ENCODE measurements around the gene ERC2. TPM values are rescaled to one million over a fixed set of nuclear protein-coding genes. Genes with fewer than 3 reads are reported as not detected.

ERC2 gene
- total and polyA plus RNA-seq, 7 experiments from 2014 or later, result not detected

- H3K27me3 Mint-ChIP-seq, result peaks cover 59 to 83% (median 81%) of the 10 kb centered on the region in 5 donors
- H3K4me3 Mint-ChIP-seq, result peak overlapping the region; percentile 58 to 77 (median 67)
- H3K36me3 Mint-ChIP-seq, result peaks cover 0 to 9% (median 0%) of the 10 kb centered on the region in 5 donors
- peaks cover 0 to 30% (median 1%) of the 10 kb centered on the region in 11 donors for H3K9me3 Mint-ChIP-seq
- Histone ChIP-seq H3K36me3 (ENCODE audit: control insufficient read depth in 2 of 3, insufficient read depth in 3 of 3, low read length in 3 of 3) (no peaks in the 10 kb centered on the region), H3K27ac (ENCODE audit: low read depth, low read length) (no peak overlapping the region), H3K27me3 (ENCODE audit: control insufficient read depth in 2 of 2, insufficient read depth in 2 of 2, low read length in 2 of 2) (peaks cover 0 to 14% of the 10 kb centered on the region in 2 donors), H3K4me1 (ENCODE audit: control insufficient read depth in 2 of 2, insufficient read depth in 2 of 2, low read length in 2 of 2) (no peaks in the 10 kb centered on the region), H3K9me3 (ENCODE audit: control insufficient read depth in 2 of 3, low read length in 3 of 3) (no peaks in the 10 kb centered on the region), H3K4me3 (ENCODE audit: low read length) (no peak overlapping the region)
- POLR2A ChIA-PET, result no interaction called here
- H3K27ac Mint-ChIP-seq, result no peak overlapping the region
- DNase-seq (peak in 6 of 9 donors; percentile 5 to 39 (median 9)), ATAC-seq (no peak)
- CTCF ChIA-PET, result no interaction called here
- H3K4me1 Mint-ChIP-seq, result peaks cover 0 to 19% (median 12%) of the 10 kb centered on the region in 7 donors
- intact Hi-C loops (cut with micrococcal nuclease), result no loop called here
These were observed 1.2 kb downstream of the ERC2 start for GRCh38 chr3:56467108-56467507.

GRCh38 chr3:56459719-56460118 is 8.5 kb downstream of the ERC2 start:
- intact Hi-C loops (cut with micrococcal nuclease), result no loop called here
- no peaks in the 10 kb centered on the region for H3K36me3 Mint-ChIP-seq
- H3K4me1 Mint-ChIP-seq, result no peaks in the 10 kb centered on the region
- no peaks in the 10 kb centered on the region for H3K4me1 ChIP-seq (ENCODE audit: control insufficient read depth in 2 of 2, insufficient read depth in 2 of 2, low read length in 2 of 2)
- CTCF ChIA-PET, result no interaction called here
- no peaks in the 10 kb centered on the region for H3K36me3 ChIP-seq (ENCODE audit: control insufficient read depth in 2 of 3, insufficient read depth in 3 of 3, low read length in 3 of 3)
- peaks cover 0 to 11% (median 2%) of the 10 kb centered on the region in 11 donors for H3K9me3 Mint-ChIP-seq
- no peak overlapping the region for H3K27ac ChIP-seq (ENCODE audit: low read depth, low read length)
- H3K9me3 ChIP-seq (ENCODE audit: control insufficient read depth in 2 of 3, low read length in 3 of 3), result no peaks in the 10 kb centered on the region
- H3K27me3 ChIP-seq (ENCODE audit: control insufficient read depth in 2 of 2, insufficient read depth in 2 of 2, low read length in 2 of 2), result no peaks in the 10 kb centered on the region
- POLR2A ChIA-PET, result no interaction called here
- no peak overlapping the region for H3K4me3 Mint-ChIP-seq
- no peak overlapping the region for H3K4me3 ChIP-seq (ENCODE audit: low read length)
- ATAC-seq (no peak), DNase-seq (no peak)
- H3K27me3 Mint-ChIP-seq, result peaks cover 20 to 72% (median 51%) of the 10 kb centered on the region in 5 donors
- H3K27ac Mint-ChIP-seq, result no peak overlapping the region

GRCh38 chr3:56459104-56459496 is 9.2 kb downstream of the ERC2 start:
- H3K27ac ChIP-seq (ENCODE audit: low read depth, low read length), result no peak overlapping the region
- no peak overlapping the region for H3K4me3 Mint-ChIP-seq
- H3K4me3 ChIP-seq (ENCODE audit: low read length), result no peak overlapping the region
- H3K9me3 Mint-ChIP-seq, result peaks cover 0 to 11% (median under 1%) of the 10 kb centered on the region in 11 donors
- DNase-seq, result no peak
- no peaks in the 10 kb centered on the region for H3K36me3 ChIP-seq (ENCODE audit: control insufficient read depth in 2 of 3, insufficient read depth in 3 of 3, low read length in 3 of 3)
- intact Hi-C loops (cut with micrococcal nuclease), result no loop called here
- no peak for ATAC-seq
- peaks cover 18 to 72% (median 51%) of the 10 kb centered on the region in 5 donors for H3K27me3 Mint-ChIP-seq
- H3K36me3 Mint-ChIP-seq, result no peaks in the 10 kb centered on the region
- POLR2A ChIA-PET, result no interaction called here
- H3K9me3 ChIP-seq (ENCODE audit: control insufficient read depth in 2 of 3, low read length in 3 of 3), result no peaks in the 10 kb centered on the region
- CTCF ChIA-PET, result no interaction called here
- H3K4me1 ChIP-seq (ENCODE audit: control insufficient read depth in 2 of 2, insufficient read depth in 2 of 2, low read length in 2 of 2), result no peaks in the 10 kb centered on the region
- H3K4me1 Mint-ChIP-seq, result no peaks in the 10 kb centered on the region
- no peak overlapping the region for H3K27ac Mint-ChIP-seq
- no peaks in the 10 kb centered on the region for H3K27me3 ChIP-seq (ENCODE audit: control insufficient read depth in 2 of 2, insufficient read depth in 2 of 2, low read length in 2 of 2)

DNA sequence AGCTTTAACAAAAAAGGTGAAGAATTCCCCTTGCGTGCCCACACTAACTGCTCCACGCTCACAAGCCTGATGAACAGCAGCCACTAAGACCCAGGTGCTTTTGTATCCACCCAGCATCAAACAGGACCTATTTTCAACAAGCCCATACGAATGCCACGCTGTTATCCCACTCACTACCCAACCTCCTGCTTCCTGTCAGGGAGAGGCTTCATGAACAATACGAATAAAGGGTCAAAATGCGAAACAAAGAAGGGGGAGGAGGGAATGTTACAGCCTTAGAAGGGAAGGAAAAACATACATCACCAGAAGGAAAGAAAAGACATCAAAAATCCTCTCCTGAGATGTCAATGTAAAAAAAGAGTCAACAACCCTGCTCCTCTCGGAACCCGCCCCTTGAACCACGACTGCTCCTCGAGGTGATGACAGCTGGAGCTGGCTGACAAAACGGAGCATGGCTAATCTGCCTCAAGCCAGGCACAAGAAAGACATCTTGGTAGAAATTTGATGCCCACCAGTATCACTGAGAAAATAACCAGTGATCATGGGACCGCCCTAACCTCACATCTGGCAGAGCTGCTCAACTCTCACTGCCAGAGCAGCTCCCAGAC is 9.7 kb downstream of the ERC2 start:
- H3K9me3 ChIP-seq (ENCODE audit: control insufficient read depth in 2 of 3, low read length in 3 of 3), result no peaks in the 10 kb centered on the region
- no peaks in the 10 kb centered on the region for H3K36me3 Mint-ChIP-seq
- no peak overlapping the region for H3K27ac ChIP-seq (ENCODE audit: low read depth, low read length)
- POLR2A ChIA-PET, result no interaction called here
- H3K27ac Mint-ChIP-seq, result no peak overlapping the region
- no peaks in the 10 kb centered on the region for H3K27me3 ChIP-seq (ENCODE audit: control insufficient read depth in 2 of 2, insufficient read depth in 2 of 2, low read length in 2 of 2)
- peaks cover 0 to 8% (median 0%) of the 10 kb centered on the region in 11 donors for H3K9me3 Mint-ChIP-seq
- no peaks in the 10 kb centered on the region for H3K36me3 ChIP-seq (ENCODE audit: control insufficient read depth in 2 of 3, insufficient read depth in 3 of 3, low read length in 3 of 3)
- peaks cover 17 to 70% (median 52%) of the 10 kb centered on the region in 5 donors for H3K27me3 Mint-ChIP-seq
- no peaks in the 10 kb centered on the region for H3K4me1 ChIP-seq (ENCODE audit: control insufficient read depth in 2 of 2, insufficient read depth in 2 of 2, low read length in 2 of 2)
- DNase-seq (no peak), ATAC-seq (no peak)
- no peak overlapping the region for H3K4me3 Mint-ChIP-seq
- no peaks in the 10 kb centered on the region for H3K4me1 Mint-ChIP-seq
- CTCF ChIA-PET, result no interaction called here
- intact Hi-C loops (cut with micrococcal nuclease), result no loop called here
- H3K4me3 ChIP-seq (ENCODE audit: low read length), result no peak overlapping the region

GRCh38 chr3:56456117-56456516 is 12.2 kb downstream of the ERC2 start:
- CTCF ChIA-PET, result no interaction called here
- Mint-ChIP-seq H3K9me3 (peaks cover 0 to 9% (median 0%) of the 10 kb centered on the region in 11 donors), H3K27me3 (peaks cover 19 to 59% (median 42%) of the 10 kb centered on the region in 5 donors), H3K27ac (no peak overlapping the region), H3K36me3 (no peaks in the 10 kb centered on the region), H3K4me3 (no peak overlapping the region), H3K4me1 (no peaks in the 10 kb centered on the region)
- ATAC-seq (no peak), DNase-seq (no peak)
- H3K4me1 ChIP-seq (ENCODE audit: control insufficient read depth in 2 of 2, insufficient read depth in 2 of 2, low read length in 2 of 2), result no peaks in the 10 kb centered on the region
- H3K27ac ChIP-seq (ENCODE audit: low read depth, low read length), result no peak overlapping the region
- POLR2A ChIA-PET, result interaction anchor here (0.5 kb wide), 1 partner anchor 631 kb away, joined by 6 read pairs; no protein-coding TSS in a partner anchor
- no peak overlapping the region for H3K4me3 ChIP-seq (ENCODE audit: low read length)
- no peaks in the 10 kb centered on the region for H3K9me3 ChIP-seq (ENCODE audit: control insufficient read depth in 2 of 3, low read length in 3 of 3)
- intact Hi-C loops (cut with micrococcal nuclease), result no loop called here
- H3K27me3 ChIP-seq (ENCODE audit: control insufficient read depth in 2 of 2, insufficient read depth in 2 of 2, low read length in 2 of 2), result no peaks in the 10 kb centered on the region
- no peaks in the 10 kb centered on the region for H3K36me3 ChIP-seq (ENCODE audit: control insufficient read depth in 2 of 3, insufficient read depth in 3 of 3, low read length in 3 of 3)

- CTCF ChIA-PET, result no interaction called here
- POLR2A ChIA-PET, result no interaction called here
- peaks cover 12 to 52% (median 48%) of the 10 kb centered on the region in 5 donors for H3K27me3 Mint-ChIP-seq
- Histone ChIP-seq H3K27me3 (ENCODE audit: control insufficient read depth in 2 of 2, insufficient read depth in 2 of 2, low read length in 2 of 2) (no peaks in the 10 kb centered on the region), H3K36me3 (ENCODE audit: control insufficient read depth in 2 of 3, insufficient read depth in 3 of 3, low read length in 3 of 3) (no peaks in the 10 kb centered on the region), H3K4me3 (ENCODE audit: low read length) (no peak overlapping the region), H3K9me3 (ENCODE audit: control insufficient read depth in 2 of 3, low read length in 3 of 3) (no peaks in the 10 kb centered on the region), H3K4me1 (ENCODE audit: control insufficient read depth in 2 of 2, insufficient read depth in 2 of 2, low read length in 2 of 2) (no peaks in the 10 kb centered on the region), H3K27ac (ENCODE audit: low read depth, low read length) (no peak overlapping the region)
- no peak for DNase-seq
- H3K4me1 Mint-ChIP-seq, result no peaks in the 10 kb centered on the region
- H3K4me3 Mint-ChIP-seq, result no peak overlapping the region
- peaks cover 0 to 9% (median 0%) of the 10 kb centered on the region in 11 donors for H3K9me3 Mint-ChIP-seq
- intact Hi-C loops (cut with micrococcal nuclease), result no loop called here
- no peak overlapping the region for H3K27ac Mint-ChIP-seq
- H3K36me3 Mint-ChIP-seq, result no peaks in the 10 kb centered on the region
- no peak for ATAC-seq
These were observed 15.3 kb downstream of the ERC2 start for GRCh38 chr3:56453011-56453410.

DNA sequence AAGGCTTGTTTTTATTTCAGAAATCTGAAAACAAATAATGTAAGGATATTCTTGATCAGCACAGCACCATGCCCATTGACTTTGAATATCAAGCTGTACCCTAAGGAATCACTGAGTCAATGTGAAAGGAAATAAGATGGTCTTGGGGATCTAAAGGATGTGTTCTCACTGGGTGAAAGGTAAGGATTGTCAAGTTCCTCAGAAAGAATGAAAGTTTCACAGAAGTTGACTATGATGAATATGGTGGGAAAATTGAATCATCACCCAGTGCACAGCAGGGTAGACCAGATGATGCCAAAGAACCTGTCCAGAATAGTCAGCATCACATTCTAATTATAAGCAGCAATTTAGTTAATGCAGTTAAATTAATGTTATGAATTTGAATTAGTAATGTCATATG is 16.2 kb downstream of the ERC2 start:
- Histone ChIP-seq H3K4me3 (ENCODE audit: low read length) (no peak overlapping the region), H3K27me3 (ENCODE audit: control insufficient read depth in 2 of 2, insufficient read depth in 2 of 2, low read length in 2 of 2) (no peaks in the 10 kb centered on the region), H3K27ac (ENCODE audit: low read depth, low read length) (no peak overlapping the region), H3K36me3 (ENCODE audit: control insufficient read depth in 2 of 3, insufficient read depth in 3 of 3, low read length in 3 of 3) (no peaks in the 10 kb centered on the region), H3K9me3 (ENCODE audit: control insufficient read depth in 2 of 3, low read length in 3 of 3) (no peaks in the 10 kb centered on the region), H3K4me1 (ENCODE audit: control insufficient read depth in 2 of 2, insufficient read depth in 2 of 2, low read length in 2 of 2) (no peaks in the 10 kb centered on the region)
- no peaks in the 10 kb centered on the region for H3K4me1 Mint-ChIP-seq
- POLR2A ChIA-PET, result no interaction called here
- ATAC-seq (no peak), DNase-seq (no peak)
- CTCF ChIA-PET, result no interaction called here
- peaks cover 0 to 5% (median 0%) of the 10 kb centered on the region in 11 donors for H3K9me3 Mint-ChIP-seq
- H3K4me3 Mint-ChIP-seq, result no peak overlapping the region
- intact Hi-C loops (cut with micrococcal nuclease), result no loop called here
- no peak overlapping the region for H3K27ac Mint-ChIP-seq
- peaks cover 7 to 53% (median 46%) of the 10 kb centered on the region in 5 donors for H3K27me3 Mint-ChIP-seq
- H3K36me3 Mint-ChIP-seq, result no peaks in the 10 kb centered on the region
